Upper lobe of left lung (tissue), 6 donors: Measurements from ENCODE around the gene CCBE1. TPM values are rescaled to one million over a fixed set of nuclear protein-coding genes. Genes with fewer than 3 reads are reported as not detected.

ENCODE experiments used
- ATAC-seq, 2 donors: fragments of 200-7000 bp; cut with Tn5 transposase; one replicate each; pipeline ENCODE4 v1.9.1; 2022; ENCODE audit warnings: mild to moderate bottlenecking in 2 of 2, moderate library complexity in 2 of 2; ENCODE audit not compliant: low FRiP score in 2 of 2
- DNase-seq, 2 donors: peaks; one replicate each; pipeline ENCODE4 v3.0.0-alpha.2; 2019 to 2020
- H3K27ac ChIP-seq, 4 donors: fragments of 200-600 bp; sonication (generic); one replicate each; pipeline ENCODE4 v1.5.1; 2016 to 2019
- H3K27me3 ChIP-seq, 4 donors: fragments of 200-600 bp; sonication (generic); one replicate each; pipeline ENCODE4 v1.5.1; 2017 to 2019
- H3K36me3 ChIP-seq, 4 donors: fragments of 200-600 bp; sonication (generic); one replicate each; pipeline ENCODE4 v1.5.1; 2016 to 2019
- H3K4me1 ChIP-seq, 4 donors: fragments of 200-600 bp; sonication (generic); one replicate each; pipeline ENCODE4 v1.5.1; 2018 to 2019
- H3K4me3 ChIP-seq, 4 donors: fragments of 200-600 bp; sonication (generic); one replicate each; pipeline ENCODE4 v1.5.1; 2017 to 2019; ENCODE audit warnings: mild to moderate bottlenecking in 2 of 4, moderate library complexity in 1 of 4
- H3K9me3 ChIP-seq, 4 donors: fragments of 200-600 bp; sonication (generic); one replicate each; pipeline ENCODE4 v1.5.1; 2018 to 2019
- EP300 ChIP-seq, 4 donors: sonication (generic); formaldehyde crosslinking; IDR thresholded peaks; one replicate each; pipeline ENCODE4 v1.5.1; 2017; ENCODE audit warnings: antibody characterized with exemption in 4 of 4, control low read depth in 2 of 4
- POLR2A ChIP-seq, 4 donors: fragments of 450-650 bp; IDR thresholded peaks; one replicate each; pipeline ENCODE4 v1.5.1; 2016 to 2017; ENCODE audit warnings: antibody characterized with exemption in 4 of 4, mild to moderate bottlenecking in 2 of 4
- POLR2AphosphoS5 ChIP-seq, 2 donors: sonication (generic); formaldehyde crosslinking; IDR thresholded peaks; one replicate each; pipeline ENCODE4 v1.5.1; 2017; ENCODE audit warnings: antibody characterized with exemption in 2 of 2
- WGBS, 2 donors: methylation state at CpG; one replicate each; pipeline ENCODE4 v1.1.5; 2017 to 2018; 5-methylcytosine and 5-hydroxymethylcytosine counted together
- total RNA-seq, 6 donors: library from RNA; depleted of rRNA in 4 of 6; stranded (reverse); fragments of >200 nt in 4 of 6; gene quantifications; one replicate each; pipeline versions ENCODE4 v1.1.0 to v1.2.1, GENCODE V29; 2016 to 2021
- TF ChIP-seq, protein P1 (sequence below), 6 experiments: fragments of 450-650 bp in 4 of 6; fragments of 200-600 bp in 2 of 6; sonication (generic) in 2 of 6; IDR thresholded peaks; one replicate each; pipeline ENCODE4 v1.5.1; 2016 to 2019; ENCODE audit warnings: antibody characterized with exemption in 6 of 6
- donor health status: DM: no; HTN: no; CAD: no; lungs with moderate emphysema.
- donor health status: DM: no; HTN: yes; CAD: no; lungs with severe emphysema.

Gene CCBE1
- total RNA-seq, 6 donors from 2014 or later = 8.7 to 23.6 (median 12.3) TPM

DNA sequence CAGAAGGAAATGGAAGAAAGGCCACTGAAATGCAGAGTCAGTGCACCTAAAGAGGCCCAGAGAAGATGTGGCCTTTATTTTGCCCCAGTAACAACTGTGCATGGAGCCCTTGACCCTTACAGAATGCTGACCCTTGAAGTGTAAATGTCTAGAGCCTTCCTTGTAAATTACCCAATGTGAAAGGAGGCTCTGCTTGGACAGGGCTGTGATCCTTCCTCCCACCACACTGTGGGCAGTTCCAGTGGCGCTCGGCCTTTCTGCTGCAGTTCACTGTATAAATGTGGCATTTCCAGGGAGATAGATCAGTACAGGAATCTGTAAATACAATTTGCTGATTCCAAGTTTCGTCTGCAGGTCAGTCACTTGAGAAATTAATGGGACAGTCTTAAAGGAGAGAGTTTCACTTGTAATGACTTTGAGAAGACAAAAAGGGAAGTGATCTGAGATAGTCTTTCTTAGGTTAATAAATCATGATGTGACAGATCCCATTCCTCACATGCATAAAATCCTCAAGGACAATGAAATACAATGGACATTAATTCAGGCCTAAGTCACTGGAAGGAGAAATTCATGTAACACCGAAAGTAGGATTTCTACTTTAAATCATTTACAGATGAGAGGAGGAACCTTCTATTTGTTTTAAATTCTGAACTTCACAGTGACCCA, 204.3 kb downstream of the CCBE1 start:
- no peak for TF ChIP-seq POLR2A (IDR thresholded peaks at IDR 0.05)
- no peak for TF ChIP-seq EP300 (IDR thresholded peaks at IDR 0.05)
- ATAC-seq (no peak), DNase-seq (no peak)
- H3K4me1 ChIP-seq = no peaks in the 10 kb centered on the region
- no peaks in the 10 kb centered on the region for H3K36me3 ChIP-seq
- no peaks in the 10 kb centered on the region for H3K27me3 ChIP-seq
- WGBS, 2 donors = 79 to 80% methylated on average over 2 to 4 of the region's 4 CpGs
- no peak overlapping the region for H3K4me3 ChIP-seq
- no peaks in the 10 kb centered on the region for H3K9me3 ChIP-seq
- H3K27ac ChIP-seq = no peak overlapping the region

DNA sequence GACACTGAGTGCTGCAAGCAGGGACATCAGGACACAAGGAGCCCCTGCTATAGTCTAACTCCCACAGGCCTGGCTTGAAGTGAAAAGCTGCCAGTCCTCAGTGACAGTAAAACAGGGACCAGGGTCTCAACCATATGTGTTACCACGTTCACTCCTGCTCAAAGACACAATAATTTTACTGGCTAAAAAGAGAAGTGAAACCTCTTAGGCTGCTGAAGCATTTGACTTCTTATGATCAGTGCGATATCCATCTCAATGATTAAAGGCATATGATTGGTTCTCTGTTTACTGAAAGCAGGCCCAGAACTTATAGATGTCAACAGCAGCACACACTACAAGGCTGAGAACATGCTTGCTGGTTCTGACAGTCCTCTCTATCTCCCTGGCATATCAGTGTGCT, 208.3 kb downstream of the CCBE1 start:
- no peak for DNase-seq
- 76 to 86% methylated on average over 2 of the region's 2 CpGs for WGBS, 2 donors
- TF ChIP-seq EP300 (IDR thresholded peaks at IDR 0.05) = no peak
- TF ChIP-seq, protein P1, sequence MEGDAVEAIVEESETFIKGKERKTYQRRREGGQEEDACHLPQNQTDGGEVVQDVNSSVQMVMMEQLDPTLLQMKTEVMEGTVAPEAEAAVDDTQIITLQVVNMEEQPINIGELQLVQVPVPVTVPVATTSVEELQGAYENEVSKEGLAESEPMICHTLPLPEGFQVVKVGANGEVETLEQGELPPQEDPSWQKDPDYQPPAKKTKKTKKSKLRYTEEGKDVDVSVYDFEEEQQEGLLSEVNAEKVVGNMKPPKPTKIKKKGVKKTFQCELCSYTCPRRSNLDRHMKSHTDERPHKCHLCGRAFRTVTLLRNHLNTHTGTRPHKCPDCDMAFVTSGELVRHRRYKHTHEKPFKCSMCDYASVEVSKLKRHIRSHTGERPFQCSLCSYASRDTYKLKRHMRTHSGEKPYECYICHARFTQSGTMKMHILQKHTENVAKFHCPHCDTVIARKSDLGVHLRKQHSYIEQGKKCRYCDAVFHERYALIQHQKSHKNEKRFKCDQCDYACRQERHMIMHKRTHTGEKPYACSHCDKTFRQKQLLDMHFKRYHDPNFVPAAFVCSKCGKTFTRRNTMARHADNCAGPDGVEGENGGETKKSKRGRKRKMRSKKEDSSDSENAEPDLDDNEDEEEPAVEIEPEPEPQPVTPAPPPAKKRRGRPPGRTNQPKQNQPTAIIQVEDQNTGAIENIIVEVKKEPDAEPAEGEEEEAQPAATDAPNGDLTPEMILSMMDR (IDR thresholded peaks at IDR 0.05) = no peak
- no peak for TF ChIP-seq POLR2AphosphoS5 (IDR thresholded peaks at IDR 0.05)
- no peak for TF ChIP-seq POLR2A (IDR thresholded peaks at IDR 0.05)

DNA sequence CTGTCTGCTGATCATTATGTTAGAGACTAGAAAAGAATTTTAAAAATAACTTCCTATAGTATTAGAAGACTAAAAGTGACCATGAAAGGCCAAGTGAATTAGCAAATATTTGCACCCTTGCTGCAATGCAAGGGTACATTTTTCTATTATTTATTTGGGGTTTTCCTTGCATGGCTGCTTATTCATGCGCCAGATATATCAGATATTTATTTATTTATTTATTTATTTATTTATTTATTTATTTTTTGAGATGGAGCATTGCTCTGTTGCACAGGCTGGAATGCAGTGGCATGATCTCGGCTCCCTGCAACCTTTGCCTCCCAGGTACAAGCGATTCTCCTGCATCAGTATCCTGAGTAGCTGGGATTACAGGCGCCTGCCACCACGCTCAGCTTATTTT, 211.8 kb downstream of the CCBE1 start:
- TF ChIP-seq, protein P1 (IDR thresholded peaks at IDR 0.05) = no peak
- no peak for TF ChIP-seq POLR2A (IDR thresholded peaks at IDR 0.05)
- TF ChIP-seq POLR2AphosphoS5 (IDR thresholded peaks at IDR 0.05) = no peak
- no peak for TF ChIP-seq EP300 (IDR thresholded peaks at IDR 0.05)
- WGBS, 2 donors = 81 to 89% methylated on average over 5 of the region's 5 CpGs
- H3K9me3 ChIP-seq = no peaks in the 10 kb centered on the region

More for the DNA sequence above, 208.3 kb downstream of the CCBE1 start:
- H3K9me3 ChIP-seq = no peaks in the 10 kb centered on the region
- no peak overlapping the region for H3K4me3 ChIP-seq
- no peaks in the 10 kb centered on the region for H3K36me3 ChIP-seq
- no peak for ATAC-seq
- H3K27me3 ChIP-seq = no peaks in the 10 kb centered on the region
- H3K27ac ChIP-seq = no peak overlapping the region
- peaks cover 0 to 5% (median 1%) of the 10 kb centered on the region in 4 donors for H3K4me1 ChIP-seq

DNA sequence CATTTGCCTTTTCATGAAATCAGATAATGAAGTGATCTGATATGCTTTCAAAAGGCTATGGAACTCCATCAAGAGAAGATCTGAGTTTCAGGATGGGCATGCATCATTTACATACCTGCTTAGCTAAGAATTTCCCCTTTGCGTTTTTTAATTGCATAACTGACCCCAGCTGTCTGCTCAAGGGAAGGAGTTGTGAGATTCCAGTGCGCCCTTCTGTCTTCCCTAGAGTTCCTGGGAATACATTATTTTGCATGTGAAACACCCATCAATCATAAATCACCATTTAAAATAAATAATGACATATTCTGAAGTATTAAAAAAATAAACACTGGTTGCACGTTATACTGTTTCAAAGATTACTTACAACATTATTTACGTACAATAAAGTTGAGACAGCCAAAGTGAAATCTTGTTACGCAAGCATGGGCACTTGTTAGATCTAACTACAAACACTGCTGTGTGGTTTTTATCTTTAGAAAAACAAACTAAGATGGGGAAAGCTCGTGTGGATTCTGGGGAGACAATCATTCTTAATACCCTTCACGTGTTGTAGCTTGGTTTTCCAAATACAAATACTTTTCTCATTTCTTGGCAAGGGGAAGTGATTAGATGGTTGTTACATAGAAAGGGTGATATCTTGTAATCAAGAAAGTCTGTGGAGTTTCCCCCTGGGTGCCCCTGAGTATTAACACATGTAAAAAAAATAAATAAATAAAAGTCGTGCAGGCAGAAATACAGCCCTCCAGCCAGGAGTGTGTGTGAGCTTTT, 212.5 kb downstream of the CCBE1 start:
- 15 to 19% methylated on average over 8 of the region's 8 CpGs for WGBS, 2 donors
- Histone ChIP-seq H3K36me3 (no peaks in the 10 kb centered on the region), H3K4me1 (peaks cover 0 to 5% (median 1%) of the 10 kb centered on the region in 4 donors), H3K27ac (no peak overlapping the region), H3K27me3 (no peaks in the 10 kb centered on the region), H3K4me3 (no peak overlapping the region), H3K9me3 (no peaks in the 10 kb centered on the region)
- TF ChIP-seq POLR2A (IDR thresholded peaks at IDR 0.05) = no peak
- TF ChIP-seq, protein P1 (IDR thresholded peaks at IDR 0.05) = no peak
- no peak for TF ChIP-seq POLR2AphosphoS5 (IDR thresholded peaks at IDR 0.05)
- no peak for TF ChIP-seq EP300 (IDR thresholded peaks at IDR 0.05)
- ATAC-seq (peak in 1 of 2 donors; percentile 68), DNase-seq (no peak)

More for the DNA sequence above, 211.8 kb downstream of the CCBE1 start:
- Histone ChIP-seq H3K36me3 (no peaks in the 10 kb centered on the region), H3K4me3 (no peak overlapping the region), H3K4me1 (peaks cover 0 to 5% (median 1%) of the 10 kb centered on the region in 4 donors), H3K27me3 (no peaks in the 10 kb centered on the region), H3K27ac (no peak overlapping the region)
- no peak for DNase-seq
- ATAC-seq = no peak

DNA sequence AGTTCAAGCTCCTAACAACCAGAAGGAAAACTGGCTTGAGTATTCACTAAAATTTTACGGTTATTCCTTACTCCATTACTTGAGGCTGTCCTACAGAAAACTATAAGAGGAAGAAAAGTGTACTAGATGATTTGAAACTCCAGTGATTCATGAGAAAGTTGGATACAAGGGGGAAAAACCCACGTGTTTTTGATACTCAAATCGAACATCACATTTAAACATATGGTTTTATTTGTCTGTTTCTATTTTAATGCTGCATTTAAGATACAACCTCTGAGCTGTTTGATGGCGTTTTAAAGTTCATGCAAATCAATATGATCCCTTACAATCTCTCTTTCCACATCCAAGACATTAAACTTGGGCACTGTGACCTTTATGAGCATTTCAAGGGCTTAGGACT, 213.1 kb downstream of the CCBE1 start:
- ATAC-seq = no peak
- Histone ChIP-seq H3K27me3 (no peaks in the 10 kb centered on the region), H3K9me3 (no peaks in the 10 kb centered on the region), H3K27ac (no peak overlapping the region), H3K4me3 (no peak overlapping the region), H3K36me3 (no peaks in the 10 kb centered on the region), H3K4me1 (peaks cover 0 to 5% (median 1%) of the 10 kb centered on the region in 4 donors)
- 60% methylated on average over 4 of the region's 4 CpGs for WGBS, 2 donors
- TF ChIP-seq POLR2A (IDR thresholded peaks at IDR 0.05) (no peak), EP300 (IDR thresholded peaks at IDR 0.05) (no peak), POLR2AphosphoS5 (IDR thresholded peaks at IDR 0.05) (no peak)
- TF ChIP-seq, protein P1 (IDR thresholded peaks at IDR 0.05) = no peak
- DNase-seq = no peak
